Stimulated activated CD4-positive, alpha-beta T cell treated with anti-CD3 and anti-CD28 coated beads, Interleukin-1b, Interleukin-23, amount 100 ng/mL, for 1 hour (primary cell): Measurements from ENCODE around the gene MZB1.
"Not testable (repeated sequence)": the region's sequence is repeated elsewhere in the genome, so short reads cannot be mapped to it uniquely, and the experiment has no call there.

ENCODE experiments used
- DNase-seq, 2 donors: peaks; one replicate each; pipeline ENCODE4 v3.0.0-alpha.2; 2020; ENCODE audit warnings: low read depth in 2 of 2

The MZB1 gene

DNA sequence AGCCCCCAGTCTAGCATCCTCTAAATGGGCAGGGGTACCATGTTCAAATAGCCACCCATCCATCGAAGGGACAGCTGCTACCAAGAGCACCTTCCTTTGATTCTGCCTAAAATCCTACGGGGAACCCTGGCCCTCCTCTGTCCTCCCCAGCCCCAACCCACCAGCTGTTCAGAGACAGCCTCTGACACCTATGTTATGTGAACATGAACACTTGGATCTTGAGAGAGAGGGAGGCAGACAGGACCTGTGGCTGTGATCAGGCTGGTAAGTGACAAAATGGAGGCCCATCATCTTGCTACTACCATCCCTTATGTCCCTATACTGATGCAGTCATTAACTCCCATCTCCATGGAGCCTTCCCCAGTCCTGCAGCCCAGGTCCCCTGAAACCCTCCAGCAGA, 14.8 kb downstream of the MZB1 start:
- DNase-seq: no peak

DNA sequence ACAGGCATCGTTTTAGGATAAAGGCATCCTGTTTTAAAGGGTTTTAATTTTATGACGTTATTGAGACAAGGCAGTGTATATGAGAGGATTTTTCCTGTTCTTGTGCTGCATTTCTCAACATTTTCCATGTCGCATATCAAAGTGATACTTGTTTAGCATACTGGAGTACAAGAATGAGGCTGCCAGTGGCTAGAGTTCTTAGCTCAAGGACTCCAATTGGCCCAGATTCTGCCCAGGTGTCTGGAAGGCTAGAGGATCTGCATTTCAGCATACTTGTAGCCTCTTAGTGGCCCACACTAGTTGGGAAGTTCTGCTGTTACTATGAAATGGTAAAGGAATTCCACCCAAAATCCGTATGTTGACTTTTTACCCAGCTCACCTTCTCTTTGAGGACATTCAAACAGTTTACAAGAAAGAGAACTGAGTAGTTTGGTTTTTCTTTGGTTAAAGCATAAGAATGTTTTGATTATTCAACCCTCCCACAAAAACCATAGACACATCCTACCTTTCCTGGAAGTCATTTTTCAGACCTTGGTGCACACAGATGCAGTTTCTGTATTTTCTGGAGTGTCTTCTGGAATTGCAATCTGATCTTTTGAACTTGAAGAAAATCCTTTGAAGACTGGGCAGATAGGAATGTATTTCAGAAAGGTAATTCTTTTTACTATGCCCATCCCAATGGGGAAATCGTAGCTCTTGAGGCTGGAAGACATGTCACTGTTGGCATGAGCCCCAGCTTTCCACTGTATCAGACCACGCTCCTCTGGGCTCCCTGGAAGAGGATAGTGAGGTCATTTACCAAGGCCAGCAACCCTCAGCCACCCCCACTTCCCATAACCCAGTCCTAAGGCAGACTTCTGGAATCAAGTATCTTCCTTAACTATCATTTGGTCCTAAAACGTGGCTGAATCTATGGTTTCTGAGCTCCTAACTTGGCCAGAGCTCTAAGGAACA, 18.0 kb downstream of the MZB1 start:
- no peak for DNase-seq

DNA sequence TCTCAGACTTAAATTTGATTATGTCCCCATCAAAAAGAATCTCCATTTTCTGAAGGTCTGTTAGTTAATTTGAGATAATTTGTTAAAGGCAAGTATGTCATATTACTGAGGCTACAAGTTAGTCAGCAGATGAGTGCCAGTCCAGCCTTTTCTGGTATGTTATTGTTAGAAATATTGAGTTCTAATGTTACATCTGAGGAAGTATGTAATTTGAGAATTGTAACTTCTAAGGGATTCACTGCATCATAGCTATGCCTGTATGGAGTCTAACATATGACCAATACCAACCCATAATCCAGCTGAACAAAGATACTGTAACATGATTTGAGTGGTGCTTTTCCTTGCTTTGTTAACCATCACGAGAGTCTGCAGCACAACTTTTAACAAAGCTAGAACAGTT, 20.5 kb downstream of the MZB1 start:
- no peak for DNase-seq

DNA sequence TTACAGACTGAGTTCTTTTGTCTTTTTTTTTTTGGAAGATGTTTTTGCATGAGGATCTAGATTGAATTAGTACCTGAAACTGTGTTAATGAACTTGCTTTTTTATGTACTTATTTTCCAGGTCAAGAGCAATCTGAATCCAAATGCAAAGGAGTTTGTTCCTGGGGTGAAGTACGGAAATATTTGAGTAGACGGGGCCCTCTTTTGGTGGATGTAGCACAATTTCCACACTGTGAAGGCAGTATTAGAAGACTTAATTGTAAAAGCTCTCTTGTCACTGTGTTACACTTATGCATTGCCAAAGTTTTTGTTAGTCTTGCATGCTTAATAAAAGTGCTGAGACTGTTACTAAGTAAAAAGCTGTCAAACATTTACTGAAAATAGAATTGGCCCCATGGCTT, 21.1 kb downstream of the MZB1 start:
- no peak for DNase-seq

DNA sequence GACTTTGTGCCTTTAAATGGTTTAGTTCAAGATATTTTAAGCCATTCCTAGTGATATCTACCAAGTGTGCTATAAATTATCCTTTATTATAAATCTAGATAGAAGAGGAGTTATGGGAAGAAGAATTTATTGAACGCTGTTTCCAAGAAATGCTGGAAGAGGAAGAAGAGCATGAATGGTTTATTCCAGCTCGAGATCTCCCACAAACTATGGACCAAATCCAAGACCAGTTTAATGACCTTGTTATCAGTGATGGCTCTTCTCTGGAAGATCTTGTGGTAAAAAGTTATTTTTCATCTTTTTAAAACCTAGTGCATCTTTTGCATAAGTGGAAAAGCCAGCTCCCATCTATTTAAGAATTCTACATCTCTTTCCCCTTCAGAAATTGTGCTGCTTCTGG, 25.2 kb downstream of the MZB1 start:
- no peak for DNase-seq

DNA sequence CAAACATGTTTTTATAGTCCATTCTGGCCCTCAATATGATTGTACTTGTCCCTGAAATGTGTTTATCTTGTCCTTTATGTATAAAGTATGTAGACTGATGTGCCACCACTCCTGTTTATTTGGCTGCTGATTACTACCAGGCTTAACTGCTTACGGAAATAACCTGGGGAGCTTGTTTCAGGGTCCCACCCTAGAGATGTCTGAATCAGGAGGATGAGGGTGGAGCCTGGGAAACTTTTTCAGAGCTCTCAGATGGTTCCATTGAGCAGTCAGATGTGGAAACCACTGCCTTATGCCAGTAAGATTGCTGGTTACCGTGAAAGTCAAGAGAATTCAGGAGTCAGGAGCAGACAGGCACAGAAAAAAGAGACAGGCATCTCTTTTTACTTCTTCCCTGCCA, 25.8 kb downstream of the MZB1 start:
- DNase-seq: no peak

DNA sequence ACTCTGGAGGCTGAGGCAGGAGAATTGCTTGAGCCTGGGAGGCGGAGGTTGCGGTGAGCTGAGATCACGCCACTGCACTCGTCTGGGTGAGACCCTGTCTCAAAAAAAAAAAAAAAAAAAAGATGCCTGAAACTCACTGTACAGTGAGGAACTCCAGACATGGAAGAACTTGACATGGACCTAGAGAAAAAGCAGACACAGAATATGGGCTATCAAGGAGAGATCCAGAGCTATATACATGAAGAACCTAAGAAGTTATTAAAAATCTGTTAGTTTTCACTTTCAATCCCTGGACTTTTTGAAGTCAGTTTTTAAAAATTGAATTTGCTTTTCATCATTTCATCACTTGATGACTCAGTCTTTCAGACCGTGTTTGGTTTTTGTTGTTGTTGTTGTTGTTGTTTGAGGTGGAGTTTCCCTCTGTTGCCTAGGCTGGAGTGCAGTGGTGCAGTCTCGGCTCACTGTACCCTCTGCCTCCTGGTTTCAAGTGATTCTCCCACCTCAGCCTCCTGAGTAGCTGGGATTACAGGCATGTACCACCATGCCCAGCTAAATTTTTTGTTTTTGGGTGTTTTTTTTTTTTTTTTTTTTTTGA, 27.8 kb downstream of the MZB1 start:
- no peak for DNase-seq

DNA sequence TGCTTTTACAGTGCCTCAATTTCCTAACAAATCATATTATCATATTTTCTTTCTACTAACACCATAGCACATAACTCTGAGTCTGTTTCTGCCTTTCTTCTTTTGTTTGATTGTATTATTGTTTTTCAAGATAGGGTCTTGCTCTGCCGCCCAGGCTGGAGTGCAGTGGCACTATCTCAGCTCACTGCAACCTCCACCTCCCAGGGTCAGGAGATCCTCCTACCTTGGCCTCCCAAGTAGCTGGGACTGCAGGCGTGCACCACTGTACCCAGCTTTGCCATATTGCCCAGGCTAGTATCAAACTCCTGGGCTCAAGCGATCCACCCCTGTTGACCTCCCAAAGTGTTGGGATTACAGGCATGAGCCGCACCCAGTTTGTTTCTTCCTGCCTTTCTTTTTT, 29.3 kb downstream of the MZB1 start:
- DNase-seq: no peak

DNA sequence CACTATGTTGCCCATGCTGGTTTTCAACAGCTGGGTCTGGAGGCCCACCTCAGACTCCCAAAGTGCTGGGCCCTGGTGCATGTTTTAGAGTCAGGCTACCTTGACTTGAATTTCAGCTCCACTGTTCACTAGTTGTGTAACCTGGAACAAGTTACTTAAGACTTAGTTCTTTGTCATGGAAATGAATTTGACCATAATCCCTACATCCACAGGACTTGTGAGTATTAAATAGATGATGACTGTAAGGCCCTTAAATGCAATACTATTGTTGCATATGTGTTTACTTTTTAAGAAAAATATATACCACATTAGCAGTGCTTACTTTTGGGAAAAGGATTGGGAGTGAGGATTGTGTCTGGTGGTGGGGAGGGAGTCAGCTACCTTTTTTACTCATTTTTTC, 31.6 kb downstream of the MZB1 start:
- no peak for DNase-seq

DNA sequence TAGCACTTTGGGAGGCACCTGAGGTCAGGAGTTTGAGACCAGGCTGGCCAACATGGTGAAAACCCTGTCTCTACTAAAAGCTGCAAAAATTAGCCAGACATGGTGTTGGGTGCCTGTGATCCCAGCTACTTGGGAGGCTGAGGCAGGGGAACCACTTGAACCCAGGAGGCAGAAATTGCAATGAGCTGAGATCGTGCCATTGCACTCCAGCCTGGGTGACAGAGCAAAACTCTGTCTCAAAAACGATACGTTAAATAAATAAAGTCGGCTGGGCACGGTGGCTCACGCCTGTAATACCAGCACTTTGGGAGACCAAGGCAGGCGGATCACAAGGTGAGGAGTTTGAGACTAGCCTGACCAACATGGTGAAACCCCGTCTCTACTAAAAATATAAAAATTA, 33.8 kb downstream of the MZB1 start:
- DNase-seq: not testable (repeated sequence)

DNA sequence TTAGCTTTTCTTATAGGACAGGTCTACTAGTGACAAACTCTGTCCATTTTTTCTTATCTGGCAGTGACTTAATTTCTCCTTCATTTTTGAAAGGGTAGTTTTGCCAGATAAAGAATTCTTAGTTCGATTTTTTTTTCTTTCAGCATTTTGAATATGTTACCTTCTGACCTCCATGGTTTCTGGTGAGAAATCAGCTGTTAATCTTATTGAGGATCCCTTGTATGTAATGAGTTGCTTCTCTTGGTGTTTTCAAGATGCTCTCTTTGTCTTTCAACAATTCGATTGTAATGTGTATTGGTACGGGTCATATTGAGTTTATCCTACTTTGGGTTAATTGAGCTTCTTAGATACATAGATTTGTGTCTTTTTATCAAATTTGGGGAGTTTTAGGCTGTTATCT, 35.5 kb downstream of the MZB1 start:
- DNase-seq: no peak

DNA sequence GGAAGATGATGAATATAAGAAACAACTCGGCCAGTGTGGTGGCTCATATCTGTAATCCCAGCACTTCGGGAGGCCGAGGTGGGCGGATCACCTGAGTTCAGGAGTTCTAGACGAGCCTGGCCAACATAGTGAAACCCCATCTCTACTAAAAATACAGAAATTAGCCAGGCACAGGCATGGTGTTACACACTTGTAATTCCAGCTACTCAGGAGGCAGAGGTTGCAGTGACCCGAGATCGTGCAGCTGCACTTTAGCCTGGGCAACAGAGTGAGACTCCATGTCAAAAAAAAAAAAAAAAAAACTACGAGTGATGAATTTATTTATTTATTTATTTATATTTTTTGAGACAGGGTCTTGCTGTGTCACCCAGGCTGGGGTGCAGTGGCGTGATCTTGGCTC, 41.9 kb downstream of the MZB1 start:
- DNase-seq: not testable (repeated sequence)

DNA sequence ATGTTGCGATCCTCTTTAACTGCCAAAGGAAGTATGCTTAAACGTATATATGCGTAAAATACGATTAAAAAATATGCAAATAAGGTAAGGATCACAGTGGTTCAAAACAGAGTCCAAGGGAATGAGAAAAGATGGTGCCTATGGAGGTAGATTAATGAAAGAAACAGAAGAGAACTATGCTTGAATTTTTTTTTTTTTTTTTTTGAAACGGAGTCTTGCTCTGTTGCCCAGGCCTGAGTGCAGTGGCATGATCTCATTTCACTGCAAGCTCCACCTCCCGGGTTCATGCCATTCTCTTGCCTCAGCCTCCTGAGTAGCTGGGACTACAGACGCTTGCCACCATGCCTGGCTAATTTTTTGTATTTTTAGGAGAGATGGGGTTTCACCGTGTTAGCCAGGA, 44.3 kb downstream of the MZB1 start:
- DNase-seq: not testable (repeated sequence)

DNA sequence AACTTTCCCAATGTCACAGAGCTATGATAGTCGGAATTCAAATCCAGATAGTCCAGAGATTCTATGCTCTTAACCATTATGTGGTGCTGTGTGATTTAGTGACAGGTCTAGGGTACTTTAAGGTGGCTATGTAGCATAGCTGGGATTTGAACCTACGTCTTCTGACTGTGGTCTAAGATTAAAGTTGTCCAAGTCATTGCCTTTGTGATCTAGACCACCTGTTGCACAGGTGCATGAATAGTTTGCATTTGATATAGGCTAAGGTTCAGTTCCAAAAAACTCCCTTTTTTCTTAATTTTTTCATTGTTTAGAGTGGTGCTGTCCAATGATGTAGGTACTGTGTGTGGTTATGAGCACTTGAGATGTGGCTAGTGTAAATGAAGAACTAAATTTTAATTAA, 45.5 kb downstream of the MZB1 start:
- DNase-seq: no peak

DNA sequence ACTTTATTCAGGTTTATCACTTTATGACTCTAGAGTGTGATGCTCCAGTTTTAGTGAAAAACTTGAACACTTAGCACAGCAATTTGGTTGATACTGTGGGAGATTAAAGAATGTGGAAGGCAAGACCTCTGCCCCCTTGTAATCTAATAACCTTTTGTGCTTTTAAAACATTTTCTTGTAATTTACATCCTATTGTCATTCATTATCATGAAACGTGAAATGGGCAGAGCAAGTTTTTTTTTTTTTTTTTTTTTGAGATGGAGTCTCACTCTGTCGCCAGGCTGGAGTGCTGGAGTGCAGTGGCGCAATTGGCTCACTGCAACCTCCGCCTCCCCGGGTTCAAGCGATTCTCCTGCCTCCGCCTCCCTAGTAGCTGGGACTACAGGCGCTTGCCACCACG, 46.2 kb downstream of the MZB1 start:
- DNase-seq: no peak

DNA sequence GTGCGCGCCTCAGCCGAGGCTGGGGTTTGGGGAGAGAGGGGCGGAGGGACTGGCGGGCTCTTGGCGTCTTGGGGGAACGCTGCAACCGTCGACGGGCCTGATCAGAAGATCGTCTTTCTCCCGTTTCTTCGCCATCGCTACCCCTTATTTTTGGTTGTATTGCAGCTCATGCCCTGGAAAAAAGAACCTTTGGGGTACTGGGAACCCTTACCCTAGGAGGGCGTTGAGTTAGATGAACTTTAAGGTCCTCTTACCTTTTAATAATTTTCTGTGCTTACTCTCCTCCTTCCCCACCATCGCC, 47.3 kb downstream of the MZB1 start:
- no peak for DNase-seq

DNA sequence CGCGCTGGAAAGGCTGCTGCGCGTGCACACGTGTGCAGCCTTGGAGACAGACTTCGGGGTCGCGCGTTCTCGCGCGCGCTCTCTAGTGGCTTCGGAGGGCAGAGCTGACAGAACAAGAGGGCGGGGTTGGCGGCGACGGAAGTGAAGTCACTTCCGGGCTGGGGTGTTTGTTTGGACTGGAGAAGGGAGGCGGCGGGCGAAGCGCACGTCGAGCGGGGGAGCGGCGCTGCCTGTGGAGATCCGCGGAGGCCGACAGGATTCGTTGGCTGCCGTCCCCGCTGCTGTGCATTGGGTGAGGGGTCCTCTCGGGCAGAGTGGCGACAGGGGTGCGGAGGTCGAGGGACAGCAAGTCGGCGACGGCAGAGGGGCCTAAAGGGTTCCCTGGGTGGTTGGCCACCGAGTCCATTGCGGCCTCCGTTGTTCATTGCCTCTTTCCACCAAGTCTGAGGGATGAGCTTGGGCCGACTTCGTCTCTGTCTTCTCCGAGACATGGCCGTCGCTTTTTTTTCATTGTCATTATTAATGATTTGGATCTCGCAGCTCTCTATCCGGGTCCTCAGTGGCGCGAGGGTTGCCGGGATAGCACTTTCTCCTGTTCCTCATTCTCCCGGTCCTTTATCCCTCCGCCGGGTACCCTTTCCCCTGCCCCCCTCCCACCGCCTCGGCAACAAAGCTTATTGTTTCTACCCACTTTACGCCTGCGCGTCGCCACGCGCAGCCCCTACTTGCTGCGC, 47.9 kb downstream of the MZB1 start, which contains the start of gene PAIP2:
TSS of gene PAIP2 (plus strand) at position 166 of the 734 bp plus-strand sequence. CDS start 21,931 bp downstream, outside the sequence.
- peak; percentile 90 to 95 for DNase-seq

DNA sequence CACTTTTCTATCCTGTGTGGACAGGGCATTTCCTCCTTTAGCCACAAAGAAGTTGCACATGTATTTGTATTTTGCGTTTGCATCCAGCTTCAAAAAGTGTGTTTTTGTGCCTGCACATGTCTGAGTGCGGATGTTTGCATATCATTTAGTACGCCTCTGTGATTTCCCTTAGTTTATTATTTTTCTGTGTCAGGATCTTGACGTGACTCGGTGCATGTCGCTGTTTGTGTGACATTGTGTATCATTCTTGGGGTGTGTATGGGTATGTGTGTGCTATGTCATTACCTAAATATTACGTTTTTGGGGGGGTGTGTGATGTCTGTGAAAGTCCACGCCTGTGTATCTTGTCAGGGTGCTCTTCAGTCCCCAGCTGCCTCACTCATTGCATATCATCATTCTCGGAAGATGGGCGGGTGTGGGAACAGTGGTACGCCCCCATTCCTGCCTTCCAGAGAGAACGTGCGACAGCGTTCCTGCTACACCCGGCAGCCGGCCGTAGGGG, 48.5 kb downstream of the MZB1 start:
- DNase-seq: no peak

DNA sequence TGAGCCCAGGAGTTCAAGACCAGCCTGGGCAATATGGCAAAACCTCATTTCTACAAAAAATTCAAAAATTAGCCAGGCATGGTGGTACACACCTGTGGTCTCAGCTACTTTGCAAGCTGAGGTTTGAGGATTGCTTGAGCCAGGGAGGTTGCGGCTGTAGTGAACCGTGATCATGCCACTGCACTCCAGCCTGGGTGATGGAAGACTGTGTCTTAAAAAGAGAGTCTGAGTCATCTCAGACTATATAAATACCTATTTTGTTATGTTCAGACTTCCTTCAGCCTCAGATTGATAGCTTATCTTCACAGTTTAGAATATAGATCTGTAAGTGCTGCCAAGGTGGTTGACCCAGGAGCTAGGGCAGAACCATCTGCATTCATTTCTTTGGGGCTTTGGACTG, 49.7 kb downstream of the MZB1 start:
- DNase-seq: no peak
